ENCODE measurements around the gene NNAT.

Gene NNAT

DNA sequence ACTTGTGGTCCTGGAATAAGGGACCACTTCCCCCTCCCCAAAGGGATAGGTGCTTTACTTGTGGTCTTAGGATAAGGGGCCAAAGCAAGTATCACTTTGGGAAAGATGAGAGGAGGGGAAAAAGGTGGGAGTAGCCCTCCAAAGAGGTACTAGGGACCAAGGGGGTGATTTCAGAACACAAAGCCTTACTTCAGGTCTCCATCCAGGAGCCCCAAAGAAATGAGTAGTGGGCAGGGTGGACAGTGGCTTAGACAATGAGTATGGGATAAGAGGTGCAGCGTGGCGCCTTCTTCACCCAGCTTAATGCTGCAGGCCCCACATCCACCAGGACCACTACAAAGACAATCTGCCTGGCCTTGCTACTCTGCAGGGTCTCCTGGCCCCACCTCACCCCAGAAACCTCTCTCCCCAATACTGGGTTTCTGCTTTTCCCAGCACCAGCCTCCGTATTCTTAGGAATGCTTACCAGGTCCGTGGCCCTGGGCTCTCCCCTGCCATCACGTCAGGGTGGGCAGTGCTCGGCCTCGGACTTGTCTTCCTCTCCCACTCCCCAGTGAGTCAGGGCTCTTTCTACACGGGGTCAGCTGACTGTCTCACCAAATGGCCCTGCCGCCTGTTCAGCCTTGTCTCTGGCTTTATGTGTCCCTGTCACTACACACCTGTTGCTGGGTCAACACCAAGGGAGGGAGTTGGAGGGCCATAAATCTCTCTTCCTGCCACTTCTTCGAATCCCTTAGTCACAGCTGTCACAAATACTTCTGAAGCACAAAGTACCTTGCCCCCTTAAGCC lies 3.1 kb downstream of the NNAT start:
- no peak for DNase-seq (ENCODE audit: low read depth in 2 of 2)

DNA sequence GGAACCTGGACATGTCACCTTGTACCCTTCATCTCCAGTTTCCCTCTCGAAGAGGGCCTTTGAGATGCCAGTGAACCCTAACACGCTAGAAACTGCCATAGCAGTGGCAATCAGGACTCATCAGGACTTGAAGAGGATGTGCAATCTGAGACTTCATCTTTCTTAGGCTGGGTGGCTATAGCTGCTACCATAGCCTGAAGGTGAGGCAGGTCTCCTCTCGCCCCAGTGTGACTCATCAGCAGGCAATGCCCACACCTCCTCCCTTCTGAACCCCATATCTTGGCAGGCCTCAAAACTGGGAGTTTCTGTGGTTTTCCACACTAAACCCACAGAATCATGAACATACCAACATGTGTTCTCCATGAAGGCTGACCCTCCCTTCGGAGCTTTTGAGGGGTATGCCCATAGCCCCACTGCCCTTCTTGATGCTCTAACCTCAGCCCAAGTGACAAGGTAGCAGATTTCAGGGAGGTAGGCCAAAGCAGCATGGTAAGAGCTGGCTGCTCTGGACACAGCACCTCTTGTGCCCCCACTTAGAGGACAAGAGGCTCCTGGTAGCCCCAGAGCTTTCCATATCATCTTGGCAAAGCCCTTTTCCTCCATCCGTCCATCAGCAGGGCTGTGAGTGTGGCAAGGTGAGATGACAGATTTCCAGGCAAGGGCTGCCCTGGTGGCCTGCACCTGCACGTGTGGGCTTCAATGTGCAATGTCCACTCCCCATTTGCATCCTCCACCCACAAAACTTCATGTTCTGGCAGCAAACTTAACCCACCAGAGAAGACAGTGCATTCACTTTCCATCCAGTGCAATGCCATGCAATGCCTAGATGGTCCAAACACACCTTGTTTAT lies 4.0 kb downstream of the NNAT start:
- peak; percentile 23 to 40 for DNase-seq (ENCODE audit: low read depth in 2 of 2)

DNA sequence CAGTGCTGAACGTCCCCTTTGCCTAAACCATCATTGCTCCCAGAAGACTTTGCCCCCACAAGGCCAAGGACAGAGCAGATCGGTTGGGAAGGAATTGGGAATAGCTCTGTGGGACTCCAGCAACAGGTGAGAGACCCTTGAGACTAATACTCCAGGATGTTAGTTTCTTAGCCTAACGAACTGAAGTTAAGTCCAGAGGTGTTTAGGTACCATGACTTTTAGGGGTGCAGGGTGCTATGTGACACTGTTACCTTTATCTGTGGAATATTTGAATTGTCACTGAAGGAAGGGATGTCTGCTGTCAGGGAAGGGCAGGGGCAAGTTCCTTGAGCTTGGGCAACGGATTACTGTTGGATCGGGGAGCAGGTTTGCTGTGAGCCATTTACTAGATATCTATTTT lies 4.8 kb downstream of the NNAT start:
- DNase-seq (ENCODE audit: low read depth in 2 of 2), result no peak

DNA sequence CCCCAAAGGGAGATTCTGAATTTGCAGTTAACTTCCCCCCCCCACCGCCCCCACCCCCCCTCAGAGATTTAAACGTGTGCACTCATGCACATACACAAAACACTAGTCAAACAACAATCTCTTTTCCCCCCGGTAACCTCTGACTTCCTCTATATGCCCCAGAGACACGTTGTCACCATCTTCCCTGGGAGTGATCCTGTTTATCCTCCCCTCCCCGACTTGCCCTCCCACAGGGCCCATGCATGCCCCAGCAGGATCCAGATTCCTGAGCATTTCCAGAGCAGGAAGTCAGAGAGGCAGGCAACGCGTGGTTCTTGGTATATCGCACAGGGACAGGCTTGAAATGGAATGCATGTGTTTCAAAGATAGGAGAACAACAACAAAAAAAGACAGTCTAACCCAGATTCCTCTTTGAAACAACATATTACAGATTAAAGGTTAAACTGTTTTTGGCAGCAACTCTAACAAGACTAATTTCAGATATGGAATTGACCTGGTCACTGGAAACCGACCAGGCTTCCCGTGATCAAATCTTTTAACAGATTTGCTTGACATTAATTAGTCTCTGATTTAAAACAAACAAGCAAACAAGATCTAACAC lies 5.3 kb downstream of the NNAT start:
- DNase-seq (ENCODE audit: low read depth in 2 of 2), result no peak

DNA sequence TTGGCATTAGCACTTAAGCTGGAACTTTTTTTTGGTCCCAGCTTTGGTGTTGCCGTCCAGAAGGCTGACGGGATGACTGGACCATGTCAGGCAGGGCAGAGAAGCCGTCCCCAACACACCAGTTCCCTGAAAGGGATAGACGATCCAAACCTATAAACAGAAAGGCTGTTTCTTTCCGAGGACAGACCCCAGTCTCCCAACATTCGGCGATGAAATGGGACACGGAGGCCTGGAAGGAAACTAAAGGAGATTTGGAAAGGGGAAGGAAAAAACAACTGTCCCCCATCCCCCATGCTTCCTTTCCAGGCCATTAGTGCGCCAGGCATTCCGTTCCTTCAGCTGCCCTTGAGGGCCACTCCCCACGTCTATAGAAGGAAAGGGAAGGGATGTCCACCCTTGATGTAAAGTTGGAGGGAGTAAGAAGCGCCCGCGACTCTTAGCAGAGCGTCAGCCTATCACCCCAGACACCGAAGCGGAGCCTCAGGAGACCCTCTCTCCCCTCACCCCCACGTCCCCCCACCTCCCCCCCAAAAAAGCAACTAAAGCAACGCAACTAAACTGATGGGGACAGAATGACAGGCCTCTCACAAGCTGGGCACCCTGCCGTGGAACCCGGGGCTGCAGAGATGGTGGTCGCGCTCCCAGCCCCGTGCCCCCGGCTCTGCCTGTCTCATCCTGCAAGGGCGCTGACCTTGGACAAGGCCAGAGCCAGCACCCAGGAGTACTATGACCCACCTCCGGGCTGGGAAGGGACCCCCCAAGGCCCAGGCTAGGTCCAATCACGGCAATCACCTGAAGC lies 6.0 kb downstream of the NNAT start:
- no peak for DNase-seq (ENCODE audit: low read depth in 2 of 2)

DNA sequence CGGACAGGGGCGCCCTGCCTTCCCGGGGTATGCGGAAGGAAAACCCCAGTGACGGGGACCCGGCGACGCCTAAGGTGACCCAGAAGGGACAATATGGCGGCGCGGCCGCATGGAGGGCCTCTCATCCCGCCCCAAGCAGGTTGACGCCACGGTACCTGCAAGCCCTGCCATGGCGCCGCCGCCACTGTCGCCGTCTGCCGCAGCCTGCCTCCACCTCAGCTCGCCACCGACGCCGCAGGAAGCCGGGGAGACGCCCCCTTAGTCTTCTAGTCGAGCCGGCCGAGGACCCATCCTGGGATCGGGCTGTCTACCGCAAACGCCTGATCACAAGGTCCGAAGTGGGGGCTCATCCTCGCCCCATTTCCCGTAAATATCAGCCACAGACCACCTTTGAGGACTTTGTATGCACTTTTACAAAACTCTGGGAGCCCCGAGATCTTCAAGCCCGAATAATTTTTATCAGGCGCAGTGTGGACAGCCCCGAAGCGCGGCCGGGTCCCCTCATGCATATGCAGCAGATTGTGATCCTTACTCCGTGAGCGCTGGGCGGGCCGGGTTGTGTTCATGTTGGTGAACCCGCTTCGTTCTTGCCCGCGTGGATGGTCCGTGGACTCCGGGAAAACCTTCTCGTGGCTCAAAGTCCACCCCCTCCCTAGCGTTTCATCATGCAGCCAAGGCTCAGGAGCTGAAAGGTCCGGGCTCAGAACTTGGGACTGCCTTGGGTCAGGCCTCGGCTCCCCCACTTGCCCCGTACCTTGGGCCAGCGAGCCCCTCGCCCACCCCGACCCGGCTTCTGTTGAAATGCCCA lies 6.8 kb downstream of the NNAT start, which contains the start of gene BLCAP:
Gene BLCAP (minus strand): TSS at position 239 of the 808 bp plus-strand sequence. CDS start 8,702 bp downstream, outside the sequence.
- peak; percentile 81 to 82 for DNase-seq (ENCODE audit: low read depth in 2 of 2)

DNA sequence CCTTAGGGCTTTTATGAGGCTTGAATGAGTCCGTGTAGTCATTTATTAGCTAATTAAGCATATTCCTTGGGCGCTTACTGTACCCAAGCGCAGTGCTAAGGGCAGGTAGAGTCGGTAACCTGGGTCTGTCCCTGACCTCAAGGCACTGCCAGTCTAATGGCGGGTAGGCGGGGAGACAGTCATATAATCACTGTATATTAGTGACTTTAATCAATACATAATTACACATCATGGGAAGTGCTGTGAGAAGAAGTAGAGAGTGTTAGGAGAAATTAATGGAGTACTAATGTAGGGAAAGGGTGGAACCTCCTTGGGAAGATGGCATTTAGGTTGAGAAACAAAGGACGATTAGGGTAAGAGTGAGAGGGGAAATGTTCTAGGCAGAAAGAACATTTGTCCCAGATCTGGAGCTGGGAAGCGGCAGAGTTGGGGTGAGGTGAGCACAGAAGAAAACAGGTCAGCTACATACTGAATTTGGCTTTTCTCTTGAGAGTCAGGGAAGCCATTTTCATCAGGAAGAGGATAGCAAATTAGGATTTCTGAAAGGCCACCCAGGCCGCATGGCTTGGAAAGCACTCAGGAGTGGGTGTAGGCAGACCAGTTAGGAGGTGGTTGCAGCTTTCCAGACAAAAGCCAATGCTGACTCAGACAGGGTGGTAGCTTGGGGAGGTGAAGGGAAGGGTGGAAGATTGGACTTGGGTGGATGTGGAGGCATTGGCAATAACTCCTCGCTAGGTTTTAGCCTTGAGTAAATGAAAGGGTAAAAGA lies 7.6 kb downstream of the NNAT start:
- DNase-seq (ENCODE audit: low read depth in 2 of 2), result no peak

DNA sequence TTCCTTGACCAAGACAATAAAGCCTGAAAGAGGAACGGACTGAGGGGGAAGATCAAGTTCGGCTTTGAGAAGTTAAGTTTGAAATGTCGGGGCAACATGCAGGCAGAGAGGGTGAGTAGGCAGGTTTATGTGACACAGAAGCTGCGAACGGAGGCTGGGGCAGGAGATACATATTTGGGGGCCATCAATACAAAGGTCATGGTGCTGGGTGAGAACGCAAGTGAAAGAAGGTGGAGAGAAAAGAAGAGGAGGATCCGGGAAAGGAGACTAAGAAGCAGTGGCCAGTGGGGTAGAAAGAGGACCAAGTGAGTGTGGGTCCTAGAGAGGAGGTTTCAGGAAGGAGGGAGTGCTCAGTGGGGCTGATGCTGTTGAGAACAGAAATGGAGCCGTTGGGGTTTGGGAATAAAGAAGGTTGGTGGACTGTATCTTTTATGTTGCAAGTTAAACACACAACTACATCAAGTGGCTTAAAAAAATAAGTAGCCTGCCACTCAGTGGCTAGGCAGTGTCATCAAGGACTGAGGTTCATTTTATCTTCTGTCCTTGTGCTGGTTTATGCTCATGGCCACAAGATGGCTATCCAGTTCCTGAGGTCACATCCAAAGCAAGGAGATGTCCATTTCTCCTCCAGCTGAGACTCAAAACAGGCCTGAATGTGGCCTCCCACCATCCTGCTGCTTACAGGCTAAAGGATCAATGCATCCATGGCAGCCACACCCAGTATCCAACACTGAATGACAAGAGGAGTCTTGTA lies 8.3 kb downstream of the NNAT start:
- no peak for DNase-seq (ENCODE audit: low read depth in 2 of 2)

DNA sequence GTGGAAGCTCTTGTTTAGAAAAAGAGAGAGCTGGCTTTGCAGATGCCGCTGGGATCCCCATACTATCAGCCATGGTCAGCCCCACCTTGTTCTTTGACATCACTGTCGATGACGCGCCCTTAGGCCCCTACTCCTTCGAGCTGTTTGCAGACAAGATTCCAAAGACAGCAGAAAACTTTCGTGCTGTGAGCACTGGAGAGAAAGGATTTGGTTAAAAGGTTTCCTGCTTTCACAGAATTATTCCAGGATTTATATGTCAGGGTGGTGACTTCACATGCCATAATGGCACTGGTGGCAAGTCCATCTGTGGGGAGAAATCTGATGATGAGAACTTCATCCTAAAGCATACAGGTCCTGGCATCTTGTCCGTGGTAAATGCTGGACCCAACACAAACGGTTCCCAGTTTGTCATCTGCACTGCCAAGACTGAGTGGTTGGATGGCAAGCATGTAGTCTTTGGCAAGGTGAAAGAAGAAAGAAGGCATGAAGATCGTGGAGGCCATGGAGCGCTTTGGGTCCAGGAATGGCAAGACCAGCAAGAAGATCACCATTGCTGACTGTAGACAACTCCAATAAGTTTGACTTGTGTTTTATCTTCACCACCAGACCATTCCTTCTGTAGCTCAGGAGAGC lies 9.0 kb downstream of the NNAT start:
- no peak for DNase-seq (ENCODE audit: low read depth in 2 of 2)

DNA sequence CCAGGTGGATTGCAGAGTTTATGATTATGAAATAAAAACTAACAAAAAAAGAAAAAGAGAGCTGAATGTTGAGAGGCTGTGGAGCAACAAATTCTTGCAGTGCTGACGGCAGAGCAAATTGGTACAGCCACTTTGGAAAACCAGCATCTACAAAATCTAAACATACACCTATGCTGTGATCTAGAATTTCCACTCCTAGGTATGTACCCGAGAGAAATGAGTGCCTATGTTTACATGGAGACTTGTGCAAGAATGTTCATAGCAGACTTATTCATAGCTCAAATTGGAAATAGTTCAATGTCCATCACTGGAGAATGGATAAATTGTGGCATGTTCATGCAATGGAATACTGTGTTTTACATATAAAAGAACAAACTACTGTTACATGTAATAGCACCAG lies 9.6 kb downstream of the NNAT start:
- DNase-seq (ENCODE audit: low read depth in 2 of 2), result no peak

DNA sequence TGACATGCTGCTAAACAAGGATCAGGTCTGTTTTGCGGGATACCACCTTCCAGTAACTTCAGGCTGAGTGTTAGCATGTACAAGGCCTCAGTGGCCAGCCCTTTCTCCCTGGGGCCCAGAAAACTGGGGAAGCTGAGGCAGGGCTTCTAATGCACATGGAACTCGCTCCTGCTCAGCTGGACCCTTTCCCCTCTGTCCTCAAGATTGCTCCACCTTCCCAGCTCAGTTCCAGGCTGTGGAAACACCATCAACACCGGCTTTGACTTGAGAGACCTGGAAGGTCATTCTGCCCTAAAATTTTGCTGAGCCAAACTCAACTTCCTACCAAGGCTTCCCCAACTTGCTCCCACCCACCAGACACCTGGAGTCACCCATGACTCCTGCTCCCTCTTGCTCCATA lies 10.8 kb downstream of the NNAT start:
- no peak for DNase-seq (ENCODE audit: low read depth in 2 of 2)

DNA sequence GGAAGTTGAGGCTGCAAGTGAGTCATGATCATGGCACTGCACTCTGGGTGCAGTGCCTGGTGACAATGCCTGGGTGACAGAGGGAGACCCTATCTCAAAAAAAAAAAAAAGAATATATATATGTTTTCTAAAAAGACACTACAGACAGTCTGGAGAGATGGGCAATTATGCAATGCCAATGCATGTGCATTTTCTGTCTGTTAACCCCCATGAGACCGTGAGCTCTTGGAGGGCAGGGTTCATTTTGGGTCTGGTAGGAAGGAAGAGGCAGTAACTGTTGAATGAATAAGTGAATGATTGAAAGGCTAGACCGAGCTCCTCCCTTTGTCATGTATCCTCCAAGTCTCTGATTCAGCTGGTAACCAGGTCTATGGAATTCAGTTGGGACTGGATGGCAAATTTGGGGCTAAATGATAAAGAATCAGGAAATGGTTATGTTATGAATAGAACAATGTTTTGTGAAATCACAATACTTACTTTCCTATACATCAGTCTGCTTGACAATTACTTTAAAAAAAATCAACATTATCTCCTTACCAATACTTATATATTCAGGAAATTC lies 12.2 kb downstream of the NNAT start:
- DNase-seq (ENCODE audit: low read depth in 2 of 2), result no peak

DNA sequence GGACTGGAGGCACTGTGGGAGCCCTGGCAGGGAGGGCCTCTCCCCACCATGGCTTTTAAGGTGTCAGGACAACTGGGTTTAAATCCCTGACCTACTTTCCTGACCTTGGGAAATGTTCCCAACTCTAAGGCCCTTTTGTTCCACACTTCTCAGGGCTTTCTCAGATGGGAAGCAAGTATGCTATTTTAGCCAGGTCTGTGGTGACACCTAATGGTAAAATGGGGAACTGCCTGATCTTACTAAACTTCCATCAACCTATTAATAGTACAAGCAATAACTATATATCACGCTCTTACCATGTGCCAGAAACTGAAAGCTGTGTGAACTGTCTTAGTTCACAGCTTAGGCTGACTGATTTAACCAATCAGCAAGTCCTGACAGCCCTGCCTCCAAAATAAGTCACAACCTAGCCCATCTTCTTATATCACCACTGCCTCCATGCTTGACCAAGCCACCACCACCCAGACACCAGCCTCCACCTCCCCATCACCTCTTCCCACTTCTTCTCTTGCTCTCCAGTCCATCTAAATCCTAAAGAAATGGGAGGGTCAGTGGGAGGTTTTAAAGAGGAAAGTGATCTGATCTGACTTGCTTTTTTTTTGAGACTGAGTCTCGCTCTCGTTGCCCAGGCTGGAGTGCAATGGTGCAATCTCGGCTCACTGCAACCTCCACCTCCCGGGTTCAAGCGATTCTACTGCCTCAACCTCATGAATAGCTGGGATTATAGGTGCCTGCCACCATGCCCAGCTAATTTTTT lies 13.5 kb downstream of the NNAT start:
- DNase-seq (ENCODE audit: low read depth in 2 of 2), result no peak

DNA sequence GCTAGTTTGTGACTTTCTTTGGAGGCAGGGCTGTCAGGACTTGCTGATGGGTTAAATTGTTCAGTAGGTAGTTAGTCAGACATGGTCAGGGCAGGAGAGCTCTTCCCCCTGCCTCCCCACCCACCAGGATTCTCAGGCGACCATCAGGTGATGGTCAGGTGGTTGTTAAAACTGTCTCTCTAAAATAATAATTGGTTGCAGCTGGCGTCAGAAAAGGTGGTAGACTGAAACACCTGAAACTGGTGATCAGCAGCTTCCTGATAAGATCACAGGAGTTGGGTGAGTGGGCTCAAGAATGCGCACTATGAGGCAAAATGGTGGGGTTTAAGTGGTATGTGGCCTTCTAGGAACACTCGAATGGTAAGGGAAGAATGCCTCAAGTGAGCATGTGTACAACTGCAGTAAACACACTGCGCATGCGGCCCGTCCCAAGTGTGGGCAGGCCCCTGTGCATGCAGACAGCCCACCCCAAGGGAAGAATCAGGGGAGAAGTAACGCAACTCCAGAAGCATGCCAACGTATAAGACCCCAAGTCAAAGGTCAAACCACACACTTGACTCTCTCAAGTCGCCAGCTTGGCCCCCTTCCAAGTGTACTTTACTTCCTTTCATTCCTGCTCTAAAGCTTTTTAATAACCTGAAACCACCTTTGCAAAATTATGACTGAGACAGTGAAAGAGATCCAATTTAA lies 14.5 kb downstream of the NNAT start:
- no peak for DNase-seq (ENCODE audit: low read depth in 2 of 2)

DNA sequence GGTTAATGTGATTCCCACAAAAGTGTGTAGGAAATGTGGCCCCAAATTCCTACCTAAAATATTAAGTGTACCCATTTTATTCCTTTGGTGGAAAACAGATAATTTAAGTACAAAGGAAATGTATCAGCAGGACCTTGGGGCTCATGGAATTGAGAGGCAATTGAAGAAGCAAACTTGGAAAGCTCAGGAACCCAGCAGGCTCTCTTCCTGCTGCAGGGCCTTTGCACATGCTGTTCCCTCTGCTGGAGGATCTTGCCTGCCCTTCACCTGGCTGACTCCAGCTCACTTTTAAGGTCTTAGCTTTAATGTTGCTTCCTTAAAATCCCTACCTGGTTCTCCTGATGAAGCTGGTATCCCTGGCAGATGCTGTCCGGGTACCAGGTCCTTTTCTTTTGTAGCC lies 16.5 kb downstream of the NNAT start:
- DNase-seq (ENCODE audit: low read depth in 2 of 2), result no peak

DNA sequence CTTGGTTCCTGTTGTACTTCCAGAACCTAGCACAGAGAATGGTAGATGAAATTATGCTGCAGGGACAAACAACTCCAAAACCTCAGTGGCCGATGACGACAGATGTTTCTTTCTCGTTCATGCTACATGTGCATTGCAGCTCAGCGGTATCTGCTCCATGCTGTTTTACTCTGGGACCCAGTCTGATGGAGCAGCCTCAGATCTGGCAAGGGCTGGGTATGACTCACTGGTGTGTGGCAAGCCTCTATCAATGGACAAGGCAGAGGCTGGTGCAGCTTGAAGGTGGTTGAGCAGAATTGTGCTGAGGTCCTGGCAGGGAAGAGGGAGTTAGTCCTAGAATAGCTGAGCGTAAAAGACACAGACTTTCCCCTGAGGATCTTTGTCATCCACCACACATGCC lies 17.0 kb downstream of the NNAT start:
- DNase-seq (ENCODE audit: low read depth in 2 of 2), result no peak

DNA sequence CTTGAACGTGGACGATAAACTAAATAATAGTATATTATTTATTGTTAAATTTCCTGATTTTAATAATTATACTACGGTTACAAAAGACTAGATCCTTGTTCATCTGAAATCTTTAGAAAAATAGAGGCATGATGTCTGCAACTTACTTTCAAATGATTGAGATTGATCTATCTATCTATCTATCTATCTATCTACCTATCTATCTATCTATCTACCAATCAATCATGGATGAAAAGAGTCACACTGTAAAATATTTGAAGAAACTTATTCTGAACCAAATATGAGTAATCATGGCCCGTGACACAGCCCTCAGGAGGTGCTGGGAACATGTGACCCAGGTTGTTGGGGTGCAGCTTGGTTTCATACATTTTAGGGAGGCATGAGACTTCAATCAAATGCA lies 18.4 kb downstream of the NNAT start:
- no peak for DNase-seq (ENCODE audit: low read depth in 2 of 2)

All from stimulated activated CD8-positive, alpha-beta memory T cell treated with anti-CD3 and anti-CD28 coated beads, Interleukin-15, amount 100 ng/mL, for 48 hours (primary cell).